ENCODE data around the gene PGS1.

Gene PGS1

GRCh38 chr17:78434455-78435329 lies 56.2 kb downstream of the PGS1 start:
- TF ChIP-seq ZBTB7A (IDR thresholded peaks at IDR 0.05; ENCODE audit: low read depth): no peak
- TF ChIP-seq TAF1 (IDR thresholded peaks at IDR 0.05; ENCODE audit: low read depth): no peak
- TF ChIP-seq, protein P1, sequence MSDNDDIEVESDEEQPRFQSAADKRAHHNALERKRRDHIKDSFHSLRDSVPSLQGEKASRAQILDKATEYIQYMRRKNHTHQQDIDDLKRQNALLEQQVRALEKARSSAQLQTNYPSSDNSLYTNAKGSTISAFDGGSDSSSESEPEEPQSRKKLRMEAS (IDR thresholded peaks at IDR 0.05): no peak
- no peak for TF ChIP-seq TEAD4 (IDR thresholded peaks at IDR 0.05)

GRCh38 chr17:78435330-78436005 lies 57.0 kb downstream of the PGS1 start:
- no peak for TF ChIP-seq FOXM1 (IDR thresholded peaks at IDR 0.05; ENCODE audit: borderline replicate concordance, low read depth)
- no peak for TF ChIP-seq YY1 (IDR thresholded peaks at IDR 0.05; ENCODE audit: low read depth)

DNA sequence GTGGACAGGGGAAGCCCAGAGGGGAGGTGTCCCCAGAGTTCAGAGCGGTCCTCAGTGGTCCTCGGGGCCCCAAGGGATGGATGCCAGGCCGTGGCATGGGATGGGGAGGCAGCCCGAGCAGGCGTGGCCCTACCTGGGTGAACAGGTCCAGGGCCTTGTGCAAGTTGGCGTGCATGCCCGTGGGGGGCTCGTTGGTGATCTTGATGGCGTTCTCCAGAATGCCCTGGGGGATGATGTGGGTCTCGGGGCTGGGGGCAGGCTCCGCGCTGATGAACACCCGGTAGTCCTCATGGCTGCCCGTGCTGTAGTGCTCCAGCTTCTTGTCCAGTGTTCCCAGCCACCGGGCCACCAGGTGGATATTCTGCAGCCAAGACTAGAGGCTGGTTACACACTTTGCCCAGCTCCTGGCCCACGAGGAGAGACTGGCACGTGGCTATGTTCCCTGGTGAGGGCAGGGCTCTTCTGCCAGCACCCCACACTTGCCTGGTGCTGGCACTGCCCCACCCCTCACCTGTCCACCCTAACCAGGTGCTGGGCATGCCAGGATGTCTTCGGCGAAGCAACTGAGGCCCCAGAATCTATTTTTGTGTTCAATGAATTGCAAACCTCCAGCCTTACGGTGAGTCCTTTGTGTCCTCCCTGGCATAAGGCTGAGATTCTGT lies 59.2 kb downstream of the PGS1 start:
- TF ChIP-seq NFIC (IDR thresholded peaks at IDR 0.05): no peak
- TF ChIP-seq EP300 (IDR thresholded peaks at IDR 0.05; ENCODE audit: borderline replicate concordance): no peak
- TF ChIP-seq TAF1 (IDR thresholded peaks at IDR 0.05; ENCODE audit: low read depth): no peak
- TF ChIP-seq CEBPB (IDR thresholded peaks at IDR 0.05): no peak
- no peak for TF ChIP-seq EGR1 (IDR thresholded peaks at IDR 0.05)
- no peak for TF ChIP-seq RAD21 (IDR thresholded peaks at IDR 0.05; ENCODE audit: low read depth)
- no peak for TF ChIP-seq YY1 (IDR thresholded peaks at IDR 0.05; ENCODE audit: low read depth)
- no peak for TF ChIP-seq TEAD4 (IDR thresholded peaks at IDR 0.05)
- TF ChIP-seq CREB1 (IDR thresholded peaks at IDR 0.05; ENCODE audit: low read depth): no peak
- TF ChIP-seq, protein P2, sequence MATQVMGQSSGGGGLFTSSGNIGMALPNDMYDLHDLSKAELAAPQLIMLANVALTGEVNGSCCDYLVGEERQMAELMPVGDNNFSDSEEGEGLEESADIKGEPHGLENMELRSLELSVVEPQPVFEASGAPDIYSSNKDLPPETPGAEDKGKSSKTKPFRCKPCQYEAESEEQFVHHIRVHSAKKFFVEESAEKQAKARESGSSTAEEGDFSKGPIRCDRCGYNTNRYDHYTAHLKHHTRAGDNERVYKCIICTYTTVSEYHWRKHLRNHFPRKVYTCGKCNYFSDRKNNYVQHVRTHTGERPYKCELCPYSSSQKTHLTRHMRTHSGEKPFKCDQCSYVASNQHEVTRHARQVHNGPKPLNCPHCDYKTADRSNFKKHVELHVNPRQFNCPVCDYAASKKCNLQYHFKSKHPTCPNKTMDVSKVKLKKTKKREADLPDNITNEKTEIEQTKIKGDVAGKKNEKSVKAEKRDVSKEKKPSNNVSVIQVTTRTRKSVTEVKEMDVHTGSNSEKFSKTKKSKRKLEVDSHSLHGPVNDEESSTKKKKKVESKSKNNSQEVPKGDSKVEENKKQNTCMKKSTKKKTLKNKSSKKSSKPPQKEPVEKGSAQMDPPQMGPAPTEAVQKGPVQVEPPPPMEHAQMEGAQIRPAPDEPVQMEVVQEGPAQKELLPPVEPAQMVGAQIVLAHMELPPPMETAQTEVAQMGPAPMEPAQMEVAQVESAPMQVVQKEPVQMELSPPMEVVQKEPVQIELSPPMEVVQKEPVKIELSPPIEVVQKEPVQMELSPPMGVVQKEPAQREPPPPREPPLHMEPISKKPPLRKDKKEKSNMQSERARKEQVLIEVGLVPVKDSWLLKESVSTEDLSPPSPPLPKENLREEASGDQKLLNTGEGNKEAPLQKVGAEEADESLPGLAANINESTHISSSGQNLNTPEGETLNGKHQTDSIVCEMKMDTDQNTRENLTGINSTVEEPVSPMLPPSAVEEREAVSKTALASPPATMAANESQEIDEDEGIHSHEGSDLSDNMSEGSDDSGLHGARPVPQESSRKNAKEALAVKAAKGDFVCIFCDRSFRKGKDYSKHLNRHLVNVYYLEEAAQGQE (IDR thresholded peaks at IDR 0.05; ENCODE audit: low read depth): no peak
- TF ChIP-seq, protein P3, sequence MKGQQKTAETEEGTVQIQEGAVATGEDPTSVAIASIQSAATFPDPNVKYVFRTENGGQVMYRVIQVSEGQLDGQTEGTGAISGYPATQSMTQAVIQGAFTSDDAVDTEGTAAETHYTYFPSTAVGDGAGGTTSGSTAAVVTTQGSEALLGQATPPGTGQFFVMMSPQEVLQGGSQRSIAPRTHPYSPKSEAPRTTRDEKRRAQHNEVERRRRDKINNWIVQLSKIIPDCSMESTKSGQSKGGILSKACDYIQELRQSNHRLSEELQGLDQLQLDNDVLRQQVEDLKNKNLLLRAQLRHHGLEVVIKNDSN (IDR thresholded peaks at IDR 0.05): no peak
- TF ChIP-seq ZBTB7A (IDR thresholded peaks at IDR 0.05; ENCODE audit: low read depth): no peak
- TF ChIP-seq TCF12 (IDR thresholded peaks at IDR 0.05; ENCODE audit: low read depth): no peak
- TF ChIP-seq, protein P1 (IDR thresholded peaks at IDR 0.05): no peak
- no peak for TF ChIP-seq FOXM1 (IDR thresholded peaks at IDR 0.05; ENCODE audit: borderline replicate concordance, low read depth)

GRCh38 chr17:78438271-78438691 lies 59.8 kb downstream of the PGS1 start:
- TF ChIP-seq NFIC (IDR thresholded peaks at IDR 0.05): no peak
- TF ChIP-seq YY1 (IDR thresholded peaks at IDR 0.05; ENCODE audit: low read depth): no peak
- TF ChIP-seq EGR1 (IDR thresholded peaks at IDR 0.05): no peak
- TF ChIP-seq CEBPB (IDR thresholded peaks at IDR 0.05): no peak
- TF ChIP-seq, protein P2 (IDR thresholded peaks at IDR 0.05; ENCODE audit: low read depth): no peak
- TF ChIP-seq TEAD4 (IDR thresholded peaks at IDR 0.05): no peak
- no peak for TF ChIP-seq FOXM1 (IDR thresholded peaks at IDR 0.05; ENCODE audit: borderline replicate concordance, low read depth)
- TF ChIP-seq CREB1 (IDR thresholded peaks at IDR 0.05; ENCODE audit: low read depth): no peak

DNA sequence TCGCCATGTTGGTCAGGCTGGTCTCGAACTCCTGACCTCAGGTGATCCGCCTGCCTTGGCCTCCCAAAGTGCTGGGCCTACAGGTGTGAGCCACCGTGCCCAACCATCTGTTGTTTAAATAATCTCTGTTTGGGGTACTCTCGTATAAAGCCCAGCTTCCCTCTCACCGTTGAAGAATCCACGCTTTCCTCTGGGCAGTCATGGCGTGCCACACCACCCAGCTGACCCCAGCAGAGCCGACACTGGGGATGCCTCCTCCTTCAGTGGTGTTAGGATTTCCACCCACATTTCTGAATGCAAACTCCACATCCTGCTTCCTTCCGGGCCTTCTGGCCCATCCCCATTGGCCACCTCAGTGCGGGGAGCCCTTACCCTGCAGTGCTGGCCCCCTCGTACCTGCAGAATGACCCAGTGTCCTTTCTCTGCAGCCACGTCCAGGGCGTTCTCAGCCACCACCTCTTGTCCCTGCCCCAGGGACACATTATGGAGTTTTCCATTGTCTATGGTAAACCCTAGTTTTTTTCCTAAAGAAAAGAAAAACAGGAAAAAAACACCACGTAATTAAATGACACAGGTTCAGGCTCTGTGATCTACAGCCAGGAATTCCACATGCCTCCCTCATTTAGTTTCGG lies 60.4 kb downstream of the PGS1 start:
- no peak for TF ChIP-seq NFIC (IDR thresholded peaks at IDR 0.05)
- no peak for TF ChIP-seq EGR1 (IDR thresholded peaks at IDR 0.05)
- no peak for TF ChIP-seq ZBTB7A (IDR thresholded peaks at IDR 0.05; ENCODE audit: low read depth)
- TF ChIP-seq TAF1 (IDR thresholded peaks at IDR 0.05; ENCODE audit: low read depth): no peak
- no peak for TF ChIP-seq YY1 (IDR thresholded peaks at IDR 0.05; ENCODE audit: low read depth)
- TF ChIP-seq EP300 (IDR thresholded peaks at IDR 0.05; ENCODE audit: borderline replicate concordance): no peak
- TF ChIP-seq, protein P1 (IDR thresholded peaks at IDR 0.05): no peak
- TF ChIP-seq, protein P3 (IDR thresholded peaks at IDR 0.05): no peak
- no peak for TF ChIP-seq CREB1 (IDR thresholded peaks at IDR 0.05; ENCODE audit: low read depth)
- no peak for TF ChIP-seq RAD21 (IDR thresholded peaks at IDR 0.05; ENCODE audit: low read depth)
- TF ChIP-seq FOXM1 (IDR thresholded peaks at IDR 0.05; ENCODE audit: borderline replicate concordance, low read depth): no peak
- TF ChIP-seq TCF12 (IDR thresholded peaks at IDR 0.05; ENCODE audit: low read depth): no peak
- no peak for TF ChIP-seq CEBPB (IDR thresholded peaks at IDR 0.05)
- TF ChIP-seq TEAD4 (IDR thresholded peaks at IDR 0.05): no peak
- TF ChIP-seq, protein P2 (IDR thresholded peaks at IDR 0.05; ENCODE audit: low read depth): no peak
